HS-5 (cell line): ENCODE data around the gene MYMX.

Experiments
- DNase-seq: peaks from one replicate; pipeline ENCODE4 v3.0.0-alpha.2; 2012; ENCODE audit warnings: low read depth

Gene MYMX

DNA sequence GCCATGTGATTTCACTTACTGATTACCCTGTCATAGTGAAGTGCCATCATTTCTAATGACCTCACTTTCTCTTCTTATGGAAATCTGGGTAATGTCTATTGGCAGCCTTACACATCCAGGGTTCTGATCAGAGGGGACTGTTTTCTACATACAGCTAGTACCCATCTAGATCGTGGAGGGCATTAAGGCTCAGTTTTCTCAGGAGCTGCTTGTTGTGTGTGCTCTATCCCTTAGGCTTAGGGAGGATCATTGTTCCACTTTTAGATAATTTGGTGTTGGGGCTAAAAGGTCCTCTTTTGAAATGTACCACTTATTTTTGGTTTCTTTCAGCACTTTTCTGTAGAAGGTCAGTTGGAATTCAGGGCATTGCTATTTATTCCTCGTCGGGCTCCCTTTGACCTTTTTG lies 34.0 kb downstream of the MYMX start:
- DNase-seq: no peak

GRCh38 chr6:44251576-44252524 lies 35.1 kb downstream of the MYMX start:
- DNase-seq: no peak

- DNase-seq: no peak
These were observed 36.8 kb downstream of the MYMX start for GRCh38 chr6:44253307-44254101.

- no peak for DNase-seq
These were observed 37.7 kb downstream of the MYMX start for GRCh38 chr6:44254191-44255104.

GRCh38 chr6:44255105-44255808 lies 38.5 kb downstream of the MYMX start:
- no peak for DNase-seq

DNA sequence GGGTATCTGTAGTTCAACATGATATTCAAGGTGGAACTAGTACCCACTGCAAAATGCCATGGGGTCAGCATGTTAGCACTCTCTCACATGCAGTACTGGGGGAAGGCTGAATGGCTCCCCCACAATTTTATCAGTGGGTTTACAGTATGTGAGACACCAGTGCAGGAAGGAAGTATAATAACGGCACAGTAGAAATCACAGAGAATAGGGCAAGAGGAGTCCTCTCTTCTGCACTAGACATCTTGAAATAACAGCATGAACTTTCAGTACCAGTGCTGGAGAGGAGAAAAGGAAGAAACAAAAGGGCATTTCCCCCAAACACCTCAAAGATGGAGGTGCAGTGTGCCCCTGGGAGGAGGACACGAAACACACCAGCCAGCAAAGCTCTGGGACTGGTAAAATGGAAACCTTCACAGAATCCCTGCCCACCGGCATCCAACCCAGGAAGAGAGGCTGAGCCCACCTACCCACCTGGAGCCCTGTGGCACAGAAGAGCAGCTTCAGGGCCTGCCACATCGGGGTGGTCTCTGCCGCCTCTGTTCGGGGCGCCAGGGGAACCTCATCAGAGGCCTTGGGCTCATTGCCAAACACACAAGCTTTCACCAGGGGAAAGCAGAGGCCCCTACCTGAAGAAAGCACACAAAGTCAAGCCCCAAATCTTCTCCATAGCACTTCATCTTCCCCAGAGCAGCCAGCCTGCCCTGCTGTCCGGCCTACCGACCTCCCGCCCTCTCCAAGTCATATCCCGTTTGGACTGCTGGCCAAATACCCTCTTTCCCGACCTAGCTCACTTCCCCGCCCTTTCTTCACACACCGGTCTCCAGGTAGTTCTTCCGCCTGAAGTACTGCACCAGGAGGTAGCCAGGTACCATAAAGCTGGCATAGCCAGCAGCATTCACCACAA lies 39.4 kb downstream of the MYMX start:
- DNase-seq: no peak

GRCh38 chr6:44256775-44257024 lies 40.0 kb downstream of the MYMX start:
- no peak for DNase-seq

DNA sequence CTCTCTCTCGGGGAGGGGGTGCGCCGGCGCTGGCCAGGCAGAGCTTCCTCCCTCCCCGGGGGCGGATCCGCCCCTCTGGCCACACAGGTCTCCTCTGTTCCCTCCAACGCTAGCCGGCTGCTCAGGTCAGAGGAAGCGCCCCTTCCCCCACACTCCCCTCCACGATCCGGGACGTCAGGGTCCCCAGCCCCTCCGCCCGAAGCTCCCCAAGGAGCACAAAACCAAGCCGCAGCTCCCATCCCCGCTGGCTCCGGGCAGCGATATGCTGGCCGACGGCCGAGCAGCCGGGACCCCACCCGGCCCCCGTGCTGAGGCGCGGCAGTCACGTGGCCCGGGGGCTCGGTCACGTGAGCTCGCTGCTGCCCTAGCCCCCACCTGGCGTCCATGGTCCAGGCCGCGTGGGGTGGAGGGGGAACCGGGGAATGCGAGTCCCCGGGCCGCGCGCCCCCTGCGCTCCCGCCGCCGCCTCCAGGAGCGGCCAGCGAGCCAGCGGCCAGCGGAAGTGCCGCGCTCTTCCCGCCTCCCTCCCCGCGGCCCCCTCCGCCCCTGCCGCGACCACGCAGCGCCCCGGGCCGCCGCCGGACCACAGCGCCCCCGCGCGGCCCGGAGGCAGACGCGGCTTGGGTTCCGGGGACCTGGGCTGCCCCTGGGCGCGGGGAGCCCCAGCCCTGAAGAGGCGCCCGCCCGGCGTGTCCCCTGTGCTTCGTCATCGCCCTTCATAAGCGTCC lies 40.5 kb downstream of the MYMX start, which contains the start of gene SLC35B2:
Gene SLC35B2, minus strand, starts transcription at position 504 of the 728 bp plus-strand sequence. Its CDS starts 118 bp downstream, at position 386.
- DNase-seq: no peak

DNA sequence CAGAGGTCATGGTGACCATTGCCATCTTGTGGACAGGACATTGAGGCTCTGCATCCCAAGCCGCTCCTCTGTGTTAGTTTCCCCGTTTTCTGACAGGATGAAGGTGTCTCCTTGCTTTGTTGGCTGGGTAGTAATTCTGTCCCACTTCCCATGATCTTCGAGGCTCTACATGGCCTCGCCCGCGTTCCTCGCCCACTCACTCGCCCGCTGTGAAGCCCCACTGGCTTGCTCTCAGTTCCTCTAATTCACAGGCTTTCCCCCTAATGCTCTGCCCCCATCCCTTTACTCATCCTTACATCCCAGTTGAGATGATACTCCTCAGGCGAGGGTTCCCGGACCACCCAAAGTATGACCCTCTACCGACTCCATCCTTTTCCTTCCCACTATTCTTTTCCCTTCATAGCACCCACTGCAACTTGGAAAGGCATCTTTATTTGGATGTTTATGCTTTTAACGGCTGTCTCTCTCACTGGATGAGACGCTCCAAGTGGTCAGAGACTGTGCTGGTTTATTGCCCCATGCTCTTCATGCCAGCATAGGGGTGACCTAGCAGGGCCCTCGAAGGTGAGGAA lies 41.1 kb downstream of the MYMX start:
- no peak for DNase-seq

DNA sequence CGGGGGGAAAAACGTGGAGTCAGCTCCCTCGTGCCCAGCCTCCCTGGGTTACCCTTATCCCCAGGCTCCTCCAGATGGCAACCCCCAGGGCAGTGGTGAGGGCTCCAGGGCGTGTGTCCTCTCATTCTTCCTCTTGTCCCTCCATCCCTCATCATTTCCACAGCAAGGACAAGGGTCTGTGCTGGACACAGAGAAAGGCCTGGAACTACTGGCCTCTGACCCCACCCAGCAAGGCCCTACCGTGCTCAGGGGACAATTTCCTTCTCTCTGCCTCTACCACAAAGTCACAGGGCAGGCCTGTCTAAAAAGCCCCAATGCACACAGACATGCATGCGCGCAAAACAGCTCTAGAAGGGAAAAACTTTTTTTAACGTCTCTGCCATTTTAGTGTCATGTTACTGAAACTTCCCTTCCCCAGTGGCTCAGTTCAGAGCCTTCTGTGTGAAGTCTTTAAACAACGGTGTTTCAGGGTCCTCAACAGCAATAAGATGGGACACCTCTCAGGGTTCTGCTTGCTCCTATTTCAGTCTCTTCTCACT lies 41.7 kb downstream of the MYMX start:
- DNase-seq: no peak

DNA sequence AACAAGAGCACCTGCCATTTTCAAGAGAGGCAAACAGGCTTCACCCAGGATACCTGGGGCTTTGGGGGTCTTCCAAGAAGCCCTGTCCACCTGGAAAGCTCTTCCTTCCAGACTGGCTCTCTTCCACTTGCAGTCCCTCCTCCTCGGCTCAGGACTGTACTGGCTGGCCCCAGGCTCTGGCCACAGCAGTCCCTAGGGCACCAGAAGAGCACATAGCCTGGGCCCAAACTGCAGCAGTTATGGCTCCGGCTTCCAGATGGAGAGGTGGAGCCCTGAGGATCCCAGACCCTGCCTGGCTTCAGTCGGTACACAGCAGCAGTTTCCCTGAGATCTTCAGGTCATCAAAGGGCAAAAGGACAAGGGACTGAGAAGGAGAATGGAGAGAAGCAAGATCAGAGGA lies 42.2 kb downstream of the MYMX start:
- no peak for DNase-seq

DNA sequence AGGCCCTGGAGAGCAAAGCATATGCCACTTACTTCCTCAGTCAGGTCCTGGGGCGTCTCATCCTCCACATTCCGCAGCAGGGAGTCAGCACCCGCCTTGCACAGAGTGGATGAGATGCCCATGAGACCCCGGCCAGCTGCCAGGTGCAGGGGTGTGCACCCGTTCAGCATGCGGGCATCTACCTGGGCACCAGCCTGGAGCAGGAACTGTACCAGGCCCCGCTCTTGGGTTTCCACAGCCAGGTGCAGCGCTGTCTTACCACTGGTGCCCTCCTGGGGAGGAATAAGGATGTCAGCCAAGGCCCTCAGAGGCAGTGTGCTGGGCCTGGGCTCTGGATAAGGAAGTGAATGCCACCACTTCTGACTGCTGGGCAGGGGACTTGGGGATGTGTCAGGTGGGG lies 43.3 kb downstream of the MYMX start:
- no peak for DNase-seq

GRCh38 chr6:44260451-44261297 lies 43.9 kb downstream of the MYMX start:
- DNase-seq: no peak

DNA sequence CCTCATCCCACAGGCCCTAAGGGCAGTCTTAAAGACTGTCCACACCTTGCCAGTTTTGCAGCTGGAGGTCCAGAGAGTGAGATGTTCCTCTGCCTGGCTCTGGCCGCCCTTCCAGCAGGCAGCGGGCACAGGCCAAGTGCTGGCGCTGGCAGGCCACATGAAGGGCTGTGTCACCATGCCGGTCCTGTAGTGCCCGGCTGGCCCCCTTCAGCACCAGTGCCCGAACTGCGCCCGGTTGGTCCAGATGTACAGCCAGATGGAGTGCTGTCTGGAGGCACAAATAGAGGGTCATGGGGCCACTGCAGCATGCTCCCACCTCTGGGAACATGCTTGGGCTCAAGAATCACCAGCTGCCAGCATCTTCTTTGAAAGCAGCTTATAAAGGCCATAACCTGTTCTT lies 44.9 kb downstream of the MYMX start:
- no peak for DNase-seq

DNA sequence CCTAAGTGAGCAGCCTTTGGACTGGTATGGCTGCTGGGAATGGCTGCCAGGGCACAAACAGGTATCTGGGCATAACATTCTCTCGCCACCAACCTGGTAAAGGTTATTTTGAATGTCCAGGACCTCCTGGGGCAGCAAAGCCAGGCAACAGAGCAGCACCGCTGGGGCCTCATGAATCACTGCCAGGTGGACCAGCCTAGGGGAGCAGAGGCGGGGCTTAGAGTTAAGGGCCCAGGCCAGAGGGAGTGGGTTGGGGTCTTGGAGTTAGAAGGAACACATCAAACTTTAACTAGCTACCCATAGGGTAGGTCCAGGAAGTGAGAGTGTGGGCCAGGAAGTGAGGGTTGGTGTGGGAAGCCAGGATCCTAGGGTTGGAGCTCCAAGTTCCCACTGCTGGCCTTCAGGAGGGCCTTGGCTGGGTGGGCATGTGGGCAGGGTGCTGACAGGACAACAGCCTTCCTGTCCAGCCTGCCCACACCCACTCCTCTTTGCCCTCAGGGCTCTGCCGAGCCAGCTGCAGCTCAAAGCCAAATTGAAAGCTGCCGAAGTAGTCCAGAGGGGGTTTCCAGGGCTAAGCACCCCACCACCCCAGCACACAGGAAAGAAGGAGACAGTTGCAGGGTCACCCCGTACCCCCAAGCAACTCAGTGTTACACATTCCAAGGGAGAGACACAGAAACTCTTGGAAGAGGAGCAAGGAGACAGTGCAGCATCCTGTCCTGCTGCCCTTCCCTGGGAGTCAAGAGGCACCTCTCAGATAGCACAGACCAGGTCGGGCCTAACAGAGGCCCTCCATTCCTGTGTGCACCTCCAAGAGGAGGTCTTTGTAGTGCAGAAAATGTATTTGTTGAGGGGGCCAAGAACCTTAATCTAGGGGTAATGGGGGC lies 46.0 kb downstream of the MYMX start:
- no peak for DNase-seq

DNA sequence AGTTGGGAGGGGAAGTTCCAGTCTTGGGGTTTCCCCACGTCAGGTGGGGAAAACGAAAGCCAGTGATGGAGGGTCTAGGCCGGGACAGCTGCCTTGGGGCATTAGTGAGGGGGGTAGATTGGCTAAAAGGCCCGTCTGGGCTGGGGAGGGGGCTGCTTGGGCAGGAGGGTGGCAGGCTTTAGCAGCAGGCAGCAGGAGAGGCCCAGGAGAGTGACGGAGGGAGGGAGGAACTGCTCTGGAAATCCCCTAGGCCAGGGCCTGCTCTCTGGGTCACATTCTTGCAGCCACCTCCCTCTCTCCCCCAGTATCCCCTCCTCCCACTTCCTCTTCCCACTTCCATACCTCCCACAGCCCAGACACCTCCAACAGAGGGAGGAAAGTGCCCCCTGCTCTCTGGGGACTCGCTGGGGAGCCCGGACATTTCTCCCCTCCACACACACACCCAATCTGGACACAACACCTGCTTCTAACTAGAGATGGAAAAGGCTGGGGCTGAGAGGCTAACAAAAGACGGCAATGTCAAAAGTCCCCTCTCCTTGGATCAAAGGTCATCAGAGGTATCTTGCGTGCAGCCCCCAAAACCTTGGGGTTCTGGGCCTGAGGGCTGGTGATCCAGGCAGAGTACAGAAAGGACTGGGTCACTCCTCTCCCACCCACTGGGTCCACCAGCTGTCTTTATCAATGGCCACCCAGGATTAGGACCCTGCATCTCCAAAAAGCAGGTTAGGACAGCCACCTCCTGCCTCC lies 46.8 kb downstream of the MYMX start:
- no peak for DNase-seq
